Measurements from ENCODE around the gene KCMF1.

DNA sequence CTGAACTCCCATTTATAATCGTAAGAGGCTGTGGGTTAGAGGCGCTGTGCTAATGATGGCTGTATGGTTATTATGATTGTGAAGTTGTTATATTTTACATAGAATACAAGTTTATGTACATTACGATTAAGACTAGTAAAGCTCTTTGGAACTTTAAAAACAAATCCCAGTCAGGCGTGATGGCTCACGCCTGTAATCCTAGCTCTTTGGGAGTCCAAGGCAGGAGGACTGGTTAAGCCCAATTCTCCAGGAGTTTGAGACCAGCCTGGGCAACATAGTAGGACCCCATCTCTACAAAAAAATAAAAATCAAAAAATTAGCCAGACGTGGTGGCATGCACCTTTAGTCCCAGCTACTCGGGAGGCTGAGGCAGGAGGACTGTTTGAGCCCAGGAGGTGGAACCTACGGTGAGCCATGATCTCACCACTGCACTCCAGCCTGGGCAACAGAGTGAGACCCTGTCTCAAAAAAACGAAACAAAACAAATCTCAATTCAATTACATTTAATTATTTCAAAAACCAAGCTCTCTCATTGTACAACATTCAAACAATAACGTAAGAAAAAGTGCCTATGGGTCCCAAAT lies 23.9 kb upstream of the KCMF1 start:
- TF ChIP-seq ZNF274 (IDR thresholded peaks at IDR 0.05; ENCODE audit: low read depth, low read length) (no peak), YY1 (IDR thresholded peaks at IDR 0.05; ENCODE audit: insufficient read depth, insufficient read length) (no peak)
